Activated CD8-positive, alpha-beta memory T cell treated with anti-CD3 and anti-CD28 coated beads for 24 hours (primary cell): ENCODE measurements around the gene NRM.
"Not testable (repeated sequence)": the region's sequence is repeated elsewhere in the genome, so short reads cannot be mapped to it uniquely, and the experiment has no call there.

Source experiments
- DNase-seq: peaks from one replicate; pipeline ENCODE4 v3.0.0-alpha.2; 2020

The NRM gene

GRCh38 chr6:30690403-30691207, at the start of gene NRM:
TSS of gene NRM (minus strand) at chr6:30690984. CDS start at chr6:30690974, 10 bp downstream.
- peak; percentile 93 for DNase-seq

GRCh38 chr6:30740540-30740870, 49.7 kb upstream of the NRM start:
- no peak for DNase-seq

GRCh38 chr6:30738532-30738931, 47.7 kb upstream of the NRM start:
- DNase-seq = no peak

GRCh38 chr6:30735668-30736314, 45.0 kb upstream of the NRM start:
- DNase-seq = no peak

- no peak for DNase-seq
Measured at GRCh38 chr6:30732237-30732943, 41.6 kb upstream of the NRM start.

GRCh38 chr6:30730601-30731435, 40.0 kb upstream of the NRM start:
- peak; percentile 91 for DNase-seq

- no peak for DNase-seq
Measured at GRCh38 chr6:30727920-30728553, 37.3 kb upstream of the NRM start.

- DNase-seq = peak; percentile 64
Measured at GRCh38 chr6:30726506-30727413, 36.0 kb upstream of the NRM start.

- peak; percentile 73 for DNase-seq
Measured at GRCh38 chr6:30725713-30726505, 35.1 kb upstream of the NRM start.

- DNase-seq = no peak
Measured at GRCh38 chr6:30724906-30725667, 34.3 kb upstream of the NRM start.

- not testable (repeated sequence) for DNase-seq
Measured at GRCh38 chr6:30723843-30724741, 33.3 kb upstream of the NRM start.

GRCh38 chr6:30723159-30723842, 32.5 kb upstream of the NRM start:
- DNase-seq = not testable (repeated sequence)

- peak; percentile 96 for DNase-seq
Measured at GRCh38 chr6:30722280-30723112, 31.7 kb upstream of the NRM start.

- DNase-seq = peak; percentile 72
Measured at GRCh38 chr6:30722025-30722279, 31.2 kb upstream of the NRM start.

GRCh38 chr6:30721198-30722024, 30.6 kb upstream of the NRM start:
- DNase-seq = peak; percentile 98

- peak; percentile 89 for DNase-seq
Measured at GRCh38 chr6:30720738-30721197, 30.0 kb upstream of the NRM start.
